Activated CD4-positive, alpha-beta T cell treated with anti-CD3 and anti-CD28 coated beads, Interleukin-2, amount 10 ng/mL, durations not matched to agents 7 days and 5 days (primary cell): ENCODE results near the gene USP28. TPM values are rescaled to one million over a fixed set of nuclear protein-coding genes. Genes with fewer than 3 reads are reported as not detected.
"Not testable (repeated sequence)": the region's sequence is repeated elsewhere in the genome, so short reads cannot be mapped to it uniquely, and the experiment has no call there.

Experiments used
- CTCF ChIA-PET: fragments of 350-600 bp; sonication (Branson Sonifier 250); formaldehyde crosslinking; loops from one replicate; lab custom pipeline; 2021; ENCODE audit warnings: antibody characterized with exemption; lab: Charles Lee
- POLR2A ChIA-PET: fragments of 350-600 bp; sonication (Branson Sonifier 250); formaldehyde crosslinking; loops from one replicate; lab custom pipeline; 2021; ENCODE audit warnings: antibody characterized with exemption; lab: Charles Lee
- DNase-seq: peaks from one replicate; pipeline ENCODE4 v3.0.0-alpha.2; 2020
- H3K27ac Mint-ChIP-seq: one replicate; pipeline ENCODE4 v1.8.0; 2021; ENCODE audit warnings: mild to moderate bottlenecking, moderate library complexity, mixed read lengths
- H3K27me3 Mint-ChIP-seq: one replicate; pipeline ENCODE4 v1.8.0; 2021; ENCODE audit warnings: mixed read lengths
- H3K36me3 Mint-ChIP-seq: one replicate; pipeline ENCODE4 v1.8.0; 2021; ENCODE audit warnings: low read depth, mixed read lengths
- H3K4me1 Mint-ChIP-seq: one replicate; pipeline ENCODE4 v1.8.0; 2021; ENCODE audit warnings: mixed read lengths
- H3K4me3 Mint-ChIP-seq: one replicate; pipeline ENCODE4 v1.8.0; 2021; ENCODE audit warnings: mild to moderate bottlenecking, moderate library complexity, mixed read lengths
- H3K9me3 Mint-ChIP-seq: one replicate; pipeline ENCODE4 v1.8.0; 2021; ENCODE audit warnings: mixed read lengths
- total RNA-seq, 2 experiments: library from RNA; stranded (reverse); gene quantifications; one replicate each; pipeline ENCODE4 v1.2.3, GENCODE V29; 2021

USP28 gene
- total RNA-seq, 2 experiments from 2014 or later, result 36.7 to 36.9 TPM

DNA sequence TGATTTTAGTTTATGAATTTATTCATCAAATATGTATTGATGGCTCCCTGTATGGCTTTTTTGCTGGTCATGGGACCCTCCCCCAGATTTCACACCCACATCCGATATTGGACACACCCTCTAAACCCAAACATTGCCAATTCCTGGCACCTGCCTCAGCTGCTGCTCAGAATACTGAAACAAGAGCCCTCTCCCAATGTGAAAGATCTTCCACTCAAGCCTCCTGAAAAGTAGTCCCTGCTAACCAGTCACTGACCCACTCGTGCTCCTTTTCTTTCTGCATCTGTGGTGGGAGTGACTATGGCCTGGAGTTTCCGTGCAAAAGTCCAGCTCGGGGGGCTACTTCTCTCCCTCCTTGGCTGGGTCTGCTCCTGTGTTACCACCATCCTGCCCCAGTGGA lies 95.9 kb downstream of the USP28 start, which contains the start of gene CLDN25:
Gene CLDN25 (plus strand): TSS at position 301 of the 400 bp plus-strand sequence. CDS start 0 bp downstream, at position 301.
- H3K36me3 Mint-ChIP-seq, result no peaks in the 10 kb centered on the region
- H3K27me3 Mint-ChIP-seq, result peaks cover 29% of the 10 kb centered on the region
- no peak within 1 kb of the TSS for H3K27ac Mint-ChIP-seq
- H3K4me3 Mint-ChIP-seq, result no peak within 1 kb of the TSS
- no peak for DNase-seq
- POLR2A ChIA-PET, result no interaction called here
- CTCF ChIA-PET, result interaction anchor here (0.7 kb wide), 1 partner anchor 294 kb away, joined by 3 read pairs; no protein-coding TSS in a partner anchor
- peaks cover 10% of the 10 kb centered on the region for H3K4me1 Mint-ChIP-seq
- no peaks in the 10 kb centered on the region for H3K9me3 Mint-ChIP-seq

DNA sequence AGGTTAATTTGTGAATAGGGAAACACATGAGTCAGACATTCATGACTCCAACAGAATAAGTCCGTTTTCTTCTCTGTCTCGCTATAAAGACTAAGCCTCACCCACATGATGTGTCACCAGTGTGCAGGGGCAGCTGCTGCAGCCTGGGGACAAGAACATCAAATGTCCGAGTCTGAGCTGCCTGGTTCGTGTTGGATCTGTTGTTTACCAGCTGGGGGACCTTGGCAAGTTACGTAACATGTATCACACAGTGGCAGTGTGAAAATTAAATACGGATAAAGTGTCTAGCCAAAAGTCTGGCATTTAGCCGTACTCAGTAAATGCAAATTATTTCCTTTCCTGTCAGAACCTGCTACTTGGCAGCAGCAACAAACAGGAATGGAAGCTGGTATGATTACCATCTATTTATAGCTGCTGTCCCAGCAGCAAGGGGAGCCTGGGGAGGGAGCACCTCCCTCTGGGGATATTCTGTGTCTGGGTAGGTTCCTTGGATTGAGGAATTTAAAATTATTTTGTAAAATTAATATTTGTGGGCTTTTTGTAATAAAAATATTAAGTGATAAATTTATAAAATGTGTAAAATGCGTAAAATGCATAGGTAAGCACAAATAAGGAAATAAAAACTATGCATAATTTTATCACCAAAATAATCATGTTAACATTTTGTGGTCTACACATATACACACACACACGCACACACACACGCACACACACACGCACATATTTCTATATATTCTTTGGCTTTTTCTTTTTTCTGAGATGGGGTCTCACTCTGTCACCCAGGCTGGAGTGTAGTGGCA lies 97.1 kb downstream of the USP28 start:
- H3K4me1 Mint-ChIP-seq, result peaks cover 17% of the 10 kb centered on the region
- ChIA-PET POLR2A (interaction anchor here (0.5 kb wide), 1 partner anchor 161 kb away, joined by 4 read pairs; no protein-coding TSS in a partner anchor), CTCF (no interaction called here)
- no peak overlapping the region for H3K27ac Mint-ChIP-seq
- H3K9me3 Mint-ChIP-seq, result no peaks in the 10 kb centered on the region
- peaks cover 24% of the 10 kb centered on the region for H3K27me3 Mint-ChIP-seq
- H3K36me3 Mint-ChIP-seq, result peaks cover 2% of the 10 kb centered on the region
- DNase-seq, result no peak
- no peak overlapping the region for H3K4me3 Mint-ChIP-seq

DNA sequence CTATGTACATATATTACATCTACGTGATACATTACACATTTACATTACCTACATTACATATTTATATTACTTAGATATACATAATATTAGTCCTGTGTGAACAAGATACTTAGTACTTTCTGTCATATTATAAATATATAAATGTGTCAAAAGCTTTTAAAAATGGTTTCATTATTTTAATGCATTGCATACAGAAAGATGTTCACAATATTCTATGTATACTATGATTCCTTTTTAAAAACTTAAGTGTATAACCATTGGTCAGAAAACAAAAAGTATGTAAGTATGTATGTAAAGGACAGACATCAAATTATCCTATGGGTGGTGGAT lies 101.2 kb downstream of the USP28 start:
- Mint-ChIP-seq H3K27me3 (peaks cover 8% of the 10 kb centered on the region), H3K9me3 (no peaks in the 10 kb centered on the region), H3K27ac (peak overlapping the region; percentile 97), H3K4me3 (peak overlapping the region; percentile 99), H3K36me3 (peaks cover 7% of the 10 kb centered on the region), H3K4me1 (peaks cover 31% of the 10 kb centered on the region)
- no peak for DNase-seq
- CTCF ChIA-PET, result interaction anchor here (1.0 to 1.5 kb wide), 4 partner anchors 20 to 187 kb away, joined by 3 to 11 read pairs (median 3); no protein-coding TSS in a partner anchor
- POLR2A ChIA-PET, result no interaction called here

DNA sequence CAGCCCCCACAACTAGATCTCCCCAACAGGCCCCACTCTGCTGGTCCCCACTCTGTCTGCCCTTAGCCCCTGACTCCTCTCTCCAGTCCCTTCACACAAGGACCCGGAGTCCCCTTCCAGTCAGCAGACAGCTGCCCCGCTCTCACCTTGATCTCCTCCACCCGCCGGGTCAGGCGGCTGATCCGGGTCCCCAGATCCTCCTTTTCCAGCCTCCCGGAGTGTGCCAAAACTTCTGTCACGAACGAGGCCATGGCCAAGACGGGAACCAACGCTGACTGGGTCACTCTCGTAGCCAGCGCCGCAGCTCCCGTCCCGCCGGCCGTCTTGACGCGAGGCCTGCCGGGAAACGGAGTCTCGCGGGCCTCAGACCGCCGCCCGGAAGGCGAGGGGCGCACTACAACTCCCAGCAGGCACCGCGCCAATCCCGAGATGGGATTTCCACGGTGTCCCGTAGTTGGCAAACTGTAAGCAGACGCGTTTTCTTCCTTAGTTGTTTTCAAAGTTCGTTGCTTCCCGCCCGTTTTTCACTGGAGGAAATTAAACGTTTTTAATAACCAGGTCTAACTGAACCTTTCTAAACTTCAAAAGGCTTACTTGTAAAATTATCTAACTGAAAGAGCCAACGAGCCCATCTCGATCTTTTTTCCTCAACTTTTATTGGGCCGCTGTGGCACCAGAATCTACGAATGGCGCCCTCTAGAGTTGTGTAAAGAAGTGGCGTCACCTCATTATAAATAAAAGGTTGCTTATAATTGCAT lies 101.8 kb downstream of the USP28 start, which contains the start of gene ZW10:
Gene ZW10 (minus strand): TSS at position 277 of the 758 bp plus-strand sequence. CDS start 26 bp downstream, at position 251.
- Mint-ChIP-seq H3K9me3 (no peaks in the 10 kb centered on the region), H3K36me3 (peaks cover 9% of the 10 kb centered on the region), H3K4me1 (peaks cover 31% of the 10 kb centered on the region), H3K27me3 (peaks cover 8% of the 10 kb centered on the region), H3K27ac (peak within 1 kb of the TSS; percentile 97), H3K4me3 (peak within 1 kb of the TSS; percentile 99)
- POLR2A ChIA-PET, result interaction anchor here (1.0 kb wide), 1 partner anchor 15 kb away, joined by 5 read pairs; no protein-coding TSS in a partner anchor
- DNase-seq, result peak; percentile 94
- CTCF ChIA-PET, result interaction anchor here (0.9 to 1.5 kb wide), 6 partner anchors 14 to 186 kb away, joined by 3 to 11 read pairs (median 4); no protein-coding TSS in a partner anchor

DNA sequence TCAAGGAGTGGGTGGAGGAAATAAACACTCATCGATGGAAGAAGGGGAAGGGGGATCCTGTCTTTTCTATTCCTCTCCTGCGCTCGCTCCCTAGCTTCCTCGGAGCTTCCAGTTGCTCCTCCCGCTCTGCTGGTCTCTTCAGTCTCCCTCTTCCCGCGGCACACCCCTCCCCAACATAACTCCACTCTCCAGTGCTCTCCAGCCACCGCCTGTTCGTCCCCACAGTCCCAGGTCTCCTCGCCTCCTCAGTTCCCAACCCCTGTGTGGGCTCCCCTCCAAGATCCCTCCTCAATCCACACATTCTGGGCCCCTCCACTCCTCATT lies 102.3 kb downstream of the USP28 start:
- peaks cover 7% of the 10 kb centered on the region for H3K27me3 Mint-ChIP-seq
- CTCF ChIA-PET, result interaction anchor here (0.9 to 1.5 kb wide), 6 partner anchors 14 to 186 kb away, joined by 3 to 11 read pairs (median 4); no protein-coding TSS in a partner anchor
- peaks cover 12% of the 10 kb centered on the region for H3K36me3 Mint-ChIP-seq
- H3K4me3 Mint-ChIP-seq, result peak overlapping the region; percentile 99
- H3K27ac Mint-ChIP-seq, result peak overlapping the region; percentile 97
- POLR2A ChIA-PET, result interaction anchor here (1.0 kb wide), 1 partner anchor 14 kb away, joined by 5 read pairs; no protein-coding TSS in a partner anchor
- no peaks in the 10 kb centered on the region for H3K9me3 Mint-ChIP-seq
- H3K4me1 Mint-ChIP-seq, result peaks cover 31% of the 10 kb centered on the region
- DNase-seq, result no peak

DNA sequence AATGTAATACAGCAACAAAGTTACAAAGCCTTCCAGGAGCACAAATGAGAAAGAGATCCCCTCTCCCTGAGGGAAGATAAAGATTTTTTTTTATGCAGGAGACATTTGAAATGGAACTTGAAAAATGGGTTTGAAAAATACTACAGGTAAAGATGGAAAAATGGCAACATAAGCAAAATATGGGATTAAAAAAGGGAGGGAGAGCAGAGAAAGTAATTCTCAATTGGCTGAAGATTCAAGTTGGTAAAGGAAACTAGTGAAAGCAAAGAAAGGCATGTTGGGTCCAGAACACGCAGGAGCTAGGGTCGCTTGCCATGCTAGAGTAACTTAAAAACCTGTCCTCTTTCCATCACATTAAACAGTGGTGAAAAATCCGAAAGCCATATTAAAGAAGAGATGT lies 103.4 kb downstream of the USP28 start:
- no peak for DNase-seq
- peaks cover 5% of the 10 kb centered on the region for H3K27me3 Mint-ChIP-seq
- ChIA-PET POLR2A (no interaction called here), CTCF (no interaction called here)
- H3K36me3 Mint-ChIP-seq, result peaks cover 22% of the 10 kb centered on the region
- H3K9me3 Mint-ChIP-seq, result no peaks in the 10 kb centered on the region
- H3K27ac Mint-ChIP-seq, result peak overlapping the region; percentile 9
- H3K4me1 Mint-ChIP-seq, result peaks cover 36% of the 10 kb centered on the region
- H3K4me3 Mint-ChIP-seq, result peak overlapping the region; percentile 99

DNA sequence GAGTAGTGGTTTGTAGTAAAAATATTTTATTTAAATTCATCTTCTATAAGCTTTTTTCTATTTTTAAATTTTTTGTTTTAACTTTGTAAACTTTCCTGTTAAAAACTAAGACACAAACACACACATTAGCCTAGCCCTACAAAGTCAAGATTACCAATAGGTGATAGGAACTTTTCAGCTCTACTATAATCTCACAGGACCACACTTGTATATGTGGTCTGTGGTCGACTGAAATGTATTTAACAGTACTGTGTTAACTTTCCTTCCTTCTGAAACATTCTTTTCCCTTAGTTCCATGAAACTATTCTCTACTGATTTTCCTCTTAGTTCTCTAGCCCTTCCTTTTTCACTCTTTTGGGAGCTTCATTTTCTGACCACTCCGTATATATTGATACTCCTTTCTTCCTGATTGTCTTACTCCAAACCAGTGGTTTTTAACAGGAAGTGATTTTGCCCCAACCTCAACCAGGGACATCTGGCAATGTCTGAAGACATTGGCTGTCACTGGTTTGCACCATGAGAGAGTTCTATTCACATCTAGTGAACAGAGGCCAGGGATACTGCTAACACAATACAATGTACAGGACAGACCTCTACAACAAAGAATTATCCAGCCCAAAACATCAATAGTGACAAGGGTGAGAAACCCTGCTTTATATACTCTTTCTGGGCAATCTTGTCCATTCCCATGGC lies 110.7 kb downstream of the USP28 start:
- no peak for DNase-seq
- ChIA-PET POLR2A (no interaction called here), CTCF (no interaction called here)
- H3K36me3 Mint-ChIP-seq, result peaks cover 47% of the 10 kb centered on the region
- H3K27ac Mint-ChIP-seq, result no peak overlapping the region
- no peak overlapping the region for H3K4me3 Mint-ChIP-seq
- H3K4me1 Mint-ChIP-seq, result peaks cover 17% of the 10 kb centered on the region
- no peaks in the 10 kb centered on the region for H3K27me3 Mint-ChIP-seq
- no peaks in the 10 kb centered on the region for H3K9me3 Mint-ChIP-seq

DNA sequence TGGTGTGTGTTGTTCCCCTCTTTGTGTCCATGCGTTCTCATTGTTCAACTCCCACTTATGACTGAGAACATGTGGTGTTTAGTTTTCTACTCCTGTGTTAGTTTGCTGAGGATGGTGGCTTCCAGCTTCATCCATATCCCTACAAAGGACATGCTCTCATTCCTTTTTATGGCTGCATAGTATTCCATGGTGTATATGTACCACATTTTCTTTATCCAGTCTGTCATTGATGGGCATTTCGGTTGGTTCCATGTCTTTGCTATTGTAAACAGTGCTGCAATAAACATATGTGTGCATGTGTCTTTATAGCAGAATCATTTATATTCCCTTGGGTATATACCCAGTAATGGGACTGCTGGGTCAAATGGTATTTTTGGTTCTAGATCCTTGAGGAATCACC lies 112.3 kb downstream of the USP28 start:
- POLR2A ChIA-PET, H3K9me3 Mint-ChIP-seq, DNase-seq, CTCF ChIA-PET, H3K27me3 Mint-ChIP-seq, H3K27ac Mint-ChIP-seq, H3K4me3 Mint-ChIP-seq: not testable (repeated sequence)
- Mint-ChIP-seq H3K4me1 (peaks cover 17% of the 10 kb centered on the region), H3K36me3 (peaks cover 52% of the 10 kb centered on the region)

DNA sequence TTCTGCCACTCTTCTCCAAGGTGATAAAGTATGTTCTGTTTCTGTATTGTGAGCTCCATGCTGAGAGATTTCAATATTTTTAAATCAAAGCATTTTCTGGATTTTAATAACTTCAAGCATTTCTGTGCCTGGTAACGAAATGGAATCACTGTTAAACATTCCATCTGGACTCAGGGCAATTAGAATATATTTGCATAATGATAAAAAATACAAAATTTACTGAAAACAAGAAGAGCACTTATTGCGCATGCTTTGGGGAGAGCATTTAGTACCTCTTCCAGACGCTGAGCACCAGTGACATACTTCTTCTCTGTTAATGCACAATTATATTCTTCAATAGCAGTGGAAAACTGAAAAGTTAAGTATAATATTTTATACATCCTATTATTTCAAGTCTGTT lies 115.1 kb downstream of the USP28 start:
- CTCF ChIA-PET, result interaction anchor here (0.5 to 0.6 kb wide), 2 partner anchors 167 to 455 kb away, joined by 3 to 4 read pairs; no protein-coding TSS in a partner anchor
- Mint-ChIP-seq H3K36me3 (peaks cover 49% of the 10 kb centered on the region), H3K27ac (no peak overlapping the region), H3K9me3 (no peaks in the 10 kb centered on the region), H3K4me3 (no peak overlapping the region), H3K27me3 (no peaks in the 10 kb centered on the region), H3K4me1 (peaks cover 11% of the 10 kb centered on the region)
- no peak for DNase-seq
- POLR2A ChIA-PET, result no interaction called here

DNA sequence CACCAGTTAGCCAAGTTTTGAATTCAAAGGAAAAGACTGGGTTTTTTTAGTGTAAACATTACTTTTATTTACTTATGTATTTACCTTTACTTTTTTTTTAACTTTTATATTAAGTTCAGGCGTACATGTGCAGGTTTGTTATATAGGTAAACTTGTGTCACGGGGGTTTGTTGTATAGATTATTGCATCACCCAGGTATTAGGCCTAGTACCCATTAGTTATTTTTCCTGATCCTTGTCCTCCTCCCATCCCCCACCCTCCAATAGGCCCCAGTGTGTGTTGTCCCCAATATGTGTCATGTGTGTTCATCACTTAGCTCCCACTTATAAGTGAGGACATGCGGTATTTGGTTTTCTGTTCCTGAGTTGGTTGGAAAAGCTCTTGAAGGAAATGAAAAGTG lies 122.4 kb downstream of the USP28 start:
- Mint-ChIP-seq H3K36me3 (peaks cover 25% of the 10 kb centered on the region), H3K9me3 (no peaks in the 10 kb centered on the region), H3K27ac (no peak overlapping the region), H3K4me1 (no peaks in the 10 kb centered on the region), H3K4me3 (no peak overlapping the region), H3K27me3 (no peaks in the 10 kb centered on the region)
- CTCF ChIA-PET, result interaction anchor here (0.7 kb wide), 1 partner anchor 212 kb away, joined by 3 read pairs; no protein-coding TSS in a partner anchor
- POLR2A ChIA-PET, result no interaction called here
- no peak for DNase-seq
